ENCODE data around the gene PKD2L1.

DNA sequence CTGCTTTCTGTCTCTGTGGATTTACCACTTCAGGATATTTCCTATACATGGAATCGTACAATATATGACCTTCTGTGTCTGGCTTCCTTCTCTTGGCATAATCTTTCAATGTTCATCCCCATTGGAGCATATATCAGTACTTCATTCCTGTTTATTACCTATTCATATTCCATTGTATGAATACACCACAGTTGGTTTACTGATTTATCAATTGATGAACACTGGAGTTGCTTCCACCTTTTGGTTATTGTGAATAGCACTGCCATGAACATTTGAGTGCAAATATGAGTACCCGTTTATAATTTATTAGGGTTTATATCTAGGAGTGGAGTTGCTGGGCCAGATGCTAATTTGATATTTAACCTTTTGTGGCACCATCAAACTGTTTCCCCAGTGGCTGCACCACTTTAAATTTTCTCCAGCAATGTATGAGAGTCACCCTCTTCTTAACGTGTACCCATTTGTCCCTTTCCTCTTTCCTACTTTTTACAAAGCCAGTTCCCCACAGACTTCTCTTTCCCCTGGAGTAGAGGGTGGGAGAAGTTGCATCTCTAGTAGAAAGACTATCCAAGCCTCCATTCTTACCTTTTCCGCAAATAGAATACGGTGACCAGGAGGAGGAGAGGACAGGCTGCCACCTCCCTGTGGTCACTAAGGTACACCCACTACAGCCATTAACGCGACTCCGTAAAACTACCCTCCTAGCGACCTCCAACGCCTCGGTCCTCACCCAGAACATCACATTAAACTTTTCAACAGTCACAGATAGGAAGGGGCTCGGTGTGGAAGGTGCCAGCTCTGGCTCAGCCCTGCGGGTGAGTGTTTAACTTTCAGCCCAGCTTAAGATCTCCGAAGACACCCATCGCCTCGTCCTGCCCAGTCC, 42.6 kb upstream of the PKD2L1 start:
- TF ChIP-seq POLR2A (IDR thresholded peaks at IDR 0.05) (no peak), CTCF (IDR thresholded peaks at IDR 0.05) (no peak), POLR2AphosphoS5 (IDR thresholded peaks at IDR 0.05) (no peak), EP300 (IDR thresholded peaks at IDR 0.05) (no peak)

Data from sigmoid colon (tissue), 4 donors.